ENCODE data around the gene SYNPR. TPM values are rescaled to one million over a fixed set of nuclear protein-coding genes. Genes with fewer than 3 reads are reported as not detected.

Gene SYNPR
- total RNA-seq, 1 experiment from 2014 or later: 17.6 TPM

- no peaks in the 10 kb centered on the region for H3K36me3 ChIP-seq (ENCODE audit: insufficient read depth, low read length, poor library complexity, severe bottlenecking)
- intact Hi-C loops (cut with micrococcal nuclease; ENCODE audit: unreplicated experiment): no loop called here
- no peak for DNase-seq (ENCODE audit: low spot score)
- BruUV-seq (replicated peaks): no TSS peak
- no peaks in the 10 kb centered on the region for H3K9me3 ChIP-seq (ENCODE audit: low read depth, low read length, poor library complexity, severe bottlenecking)
- H3K27ac ChIP-seq (ENCODE audit: low read depth, low read length, poor library complexity, severe bottlenecking): no peak overlapping the region
- TF ChIP-seq, protein P1, sequence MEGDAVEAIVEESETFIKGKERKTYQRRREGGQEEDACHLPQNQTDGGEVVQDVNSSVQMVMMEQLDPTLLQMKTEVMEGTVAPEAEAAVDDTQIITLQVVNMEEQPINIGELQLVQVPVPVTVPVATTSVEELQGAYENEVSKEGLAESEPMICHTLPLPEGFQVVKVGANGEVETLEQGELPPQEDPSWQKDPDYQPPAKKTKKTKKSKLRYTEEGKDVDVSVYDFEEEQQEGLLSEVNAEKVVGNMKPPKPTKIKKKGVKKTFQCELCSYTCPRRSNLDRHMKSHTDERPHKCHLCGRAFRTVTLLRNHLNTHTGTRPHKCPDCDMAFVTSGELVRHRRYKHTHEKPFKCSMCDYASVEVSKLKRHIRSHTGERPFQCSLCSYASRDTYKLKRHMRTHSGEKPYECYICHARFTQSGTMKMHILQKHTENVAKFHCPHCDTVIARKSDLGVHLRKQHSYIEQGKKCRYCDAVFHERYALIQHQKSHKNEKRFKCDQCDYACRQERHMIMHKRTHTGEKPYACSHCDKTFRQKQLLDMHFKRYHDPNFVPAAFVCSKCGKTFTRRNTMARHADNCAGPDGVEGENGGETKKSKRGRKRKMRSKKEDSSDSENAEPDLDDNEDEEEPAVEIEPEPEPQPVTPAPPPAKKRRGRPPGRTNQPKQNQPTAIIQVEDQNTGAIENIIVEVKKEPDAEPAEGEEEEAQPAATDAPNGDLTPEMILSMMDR (conservative IDR thresholded peaks at IDR 0.05; ENCODE audit: low read depth, low read length): no peak
- TF ChIP-seq EZH2 (IDR thresholded peaks at IDR 0.05; ENCODE audit: borderline replicate concordance, low read depth, low read length, poor library complexity, severe bottlenecking): no peak
- H3K4me1 ChIP-seq (ENCODE audit: insufficient read depth, low read length, poor library complexity, severe bottlenecking): no peaks in the 10 kb centered on the region
- no peak overlapping the region for H3K4me3 ChIP-seq (ENCODE audit: low read depth, low read length, poor library complexity, severe bottlenecking)
- H3K27me3 ChIP-seq (replicated peaks; ENCODE audit: insufficient read depth, low read depth, low read length, poor library complexity): no peaks in the 10 kb centered on the region
- ChIA-PET POLR2A (ENCODE audit: low non-redundant PET) (no interaction called here), CTCF (no interaction called here)
Measured at GRCh38 chr3:63405882-63406281, 127.8 kb downstream of the SYNPR start.

GRCh38 chr3:63413523-63413922 lies 135.4 kb downstream of the SYNPR start:
- H3K36me3 ChIP-seq (ENCODE audit: insufficient read depth, low read length, poor library complexity, severe bottlenecking): no peaks in the 10 kb centered on the region
- H3K27ac ChIP-seq (ENCODE audit: low read depth, low read length, poor library complexity, severe bottlenecking): no peak overlapping the region
- no peak for TF ChIP-seq EZH2 (IDR thresholded peaks at IDR 0.05; ENCODE audit: borderline replicate concordance, low read depth, low read length, poor library complexity, severe bottlenecking)
- TF ChIP-seq, protein P1 (conservative IDR thresholded peaks at IDR 0.05; ENCODE audit: low read depth, low read length): no peak
- DNase-seq (ENCODE audit: low spot score): no peak
- no TSS peak for BruUV-seq (replicated peaks)
- no peaks in the 10 kb centered on the region for H3K9me3 ChIP-seq (ENCODE audit: low read depth, low read length, poor library complexity, severe bottlenecking)
- H3K4me1 ChIP-seq (ENCODE audit: insufficient read depth, low read length, poor library complexity, severe bottlenecking): no peaks in the 10 kb centered on the region
- H3K4me3 ChIP-seq (ENCODE audit: low read depth, low read length, poor library complexity, severe bottlenecking): no peak overlapping the region
- POLR2A ChIA-PET (ENCODE audit: low non-redundant PET): no interaction called here
- CTCF ChIA-PET: no interaction called here
- H3K27me3 ChIP-seq (replicated peaks; ENCODE audit: insufficient read depth, low read depth, low read length, poor library complexity): no peaks in the 10 kb centered on the region
- intact Hi-C loops (cut with micrococcal nuclease; ENCODE audit: unreplicated experiment): no loop called here

GRCh38 chr3:63414607-63415006 lies 136.5 kb downstream of the SYNPR start:
- TF ChIP-seq EZH2 (IDR thresholded peaks at IDR 0.05; ENCODE audit: borderline replicate concordance, low read depth, low read length, poor library complexity, severe bottlenecking): no peak
- TF ChIP-seq, protein P1 (conservative IDR thresholded peaks at IDR 0.05; ENCODE audit: low read depth, low read length): no peak
- POLR2A ChIA-PET (ENCODE audit: low non-redundant PET): no interaction called here
- no peaks in the 10 kb centered on the region for H3K36me3 ChIP-seq (ENCODE audit: insufficient read depth, low read length, poor library complexity, severe bottlenecking)

More at GRCh38 chr3:63414607-63415006, 136.5 kb downstream of the SYNPR start:
- H3K27ac ChIP-seq (ENCODE audit: low read depth, low read length, poor library complexity, severe bottlenecking): no peak overlapping the region
- H3K4me1 ChIP-seq (ENCODE audit: insufficient read depth, low read length, poor library complexity, severe bottlenecking): no peaks in the 10 kb centered on the region
- BruUV-seq (replicated peaks): no TSS peak
- CTCF ChIA-PET: no interaction called here
- intact Hi-C loops (cut with micrococcal nuclease; ENCODE audit: unreplicated experiment): no loop called here
- no peaks in the 10 kb centered on the region for H3K27me3 ChIP-seq (replicated peaks; ENCODE audit: insufficient read depth, low read depth, low read length, poor library complexity)
- H3K4me3 ChIP-seq (ENCODE audit: low read depth, low read length, poor library complexity, severe bottlenecking): no peak overlapping the region
- DNase-seq (ENCODE audit: low spot score): no peak
- H3K9me3 ChIP-seq (ENCODE audit: low read depth, low read length, poor library complexity, severe bottlenecking): no peaks in the 10 kb centered on the region

Data from A673 (cell line).